ENCODE data around the gene CACNA1A. TPM values are rescaled to one million over a fixed set of nuclear protein-coding genes. Genes with fewer than 3 reads are reported as not detected.

The CACNA1A gene
- total RNA-seq, 1 donor, result 42.8 TPM

DNA sequence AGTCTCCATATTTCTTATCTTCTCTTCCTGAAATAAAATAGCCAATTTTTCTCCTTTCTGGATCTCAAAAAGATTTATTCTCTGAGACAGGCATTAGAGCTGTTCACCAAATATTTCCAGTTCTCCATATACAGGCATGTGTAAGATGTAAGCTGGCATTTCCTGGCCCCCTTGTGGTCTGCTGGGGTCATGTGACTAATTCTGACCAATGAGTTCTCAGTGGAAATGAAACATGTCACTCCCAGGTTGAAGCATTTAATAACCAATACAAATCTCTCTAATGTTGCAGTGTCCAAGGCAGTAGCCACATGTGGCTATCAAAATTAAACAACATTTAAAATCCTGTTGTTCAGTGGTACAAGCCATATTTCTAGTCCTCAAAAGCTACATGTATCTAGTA is 14.8 kb upstream of the CACNA1A start:
- TF ChIP-seq, protein P1, sequence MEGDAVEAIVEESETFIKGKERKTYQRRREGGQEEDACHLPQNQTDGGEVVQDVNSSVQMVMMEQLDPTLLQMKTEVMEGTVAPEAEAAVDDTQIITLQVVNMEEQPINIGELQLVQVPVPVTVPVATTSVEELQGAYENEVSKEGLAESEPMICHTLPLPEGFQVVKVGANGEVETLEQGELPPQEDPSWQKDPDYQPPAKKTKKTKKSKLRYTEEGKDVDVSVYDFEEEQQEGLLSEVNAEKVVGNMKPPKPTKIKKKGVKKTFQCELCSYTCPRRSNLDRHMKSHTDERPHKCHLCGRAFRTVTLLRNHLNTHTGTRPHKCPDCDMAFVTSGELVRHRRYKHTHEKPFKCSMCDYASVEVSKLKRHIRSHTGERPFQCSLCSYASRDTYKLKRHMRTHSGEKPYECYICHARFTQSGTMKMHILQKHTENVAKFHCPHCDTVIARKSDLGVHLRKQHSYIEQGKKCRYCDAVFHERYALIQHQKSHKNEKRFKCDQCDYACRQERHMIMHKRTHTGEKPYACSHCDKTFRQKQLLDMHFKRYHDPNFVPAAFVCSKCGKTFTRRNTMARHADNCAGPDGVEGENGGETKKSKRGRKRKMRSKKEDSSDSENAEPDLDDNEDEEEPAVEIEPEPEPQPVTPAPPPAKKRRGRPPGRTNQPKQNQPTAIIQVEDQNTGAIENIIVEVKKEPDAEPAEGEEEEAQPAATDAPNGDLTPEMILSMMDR (IDR thresholded peaks at IDR 0.05; ENCODE audit: insufficient read depth, low read length), result no peak
- H3K4me3 ChIP-seq (ENCODE audit: low read depth, low read length), result no peak overlapping the region
- no peak for DNase-seq (ENCODE audit: low read depth)

DNA sequence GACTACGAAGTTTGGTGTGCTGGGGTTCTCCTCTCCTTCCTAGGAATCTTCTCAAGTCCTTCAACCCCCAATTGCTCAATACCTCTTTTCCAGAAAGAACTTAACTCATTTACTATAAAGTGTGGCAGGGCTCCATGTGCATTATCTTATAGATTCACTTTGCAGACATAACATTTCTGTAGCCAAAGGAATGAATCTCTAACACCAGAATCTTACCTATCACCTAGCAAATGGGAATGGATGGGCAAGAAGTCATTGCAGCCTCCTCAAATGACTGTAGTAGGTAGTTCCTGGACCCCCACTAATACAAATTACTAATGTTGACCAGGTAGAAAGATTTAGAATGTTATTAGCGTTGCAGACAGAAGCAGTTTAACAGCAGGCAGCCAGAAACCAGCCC is 5.7 kb upstream of the CACNA1A start:
- TF ChIP-seq, protein P1 (IDR thresholded peaks at IDR 0.05; ENCODE audit: insufficient read depth, low read length), result no peak
- H3K4me3 ChIP-seq (ENCODE audit: low read depth, low read length), result no peak overlapping the region
- DNase-seq (ENCODE audit: low read depth), result no peak

DNA sequence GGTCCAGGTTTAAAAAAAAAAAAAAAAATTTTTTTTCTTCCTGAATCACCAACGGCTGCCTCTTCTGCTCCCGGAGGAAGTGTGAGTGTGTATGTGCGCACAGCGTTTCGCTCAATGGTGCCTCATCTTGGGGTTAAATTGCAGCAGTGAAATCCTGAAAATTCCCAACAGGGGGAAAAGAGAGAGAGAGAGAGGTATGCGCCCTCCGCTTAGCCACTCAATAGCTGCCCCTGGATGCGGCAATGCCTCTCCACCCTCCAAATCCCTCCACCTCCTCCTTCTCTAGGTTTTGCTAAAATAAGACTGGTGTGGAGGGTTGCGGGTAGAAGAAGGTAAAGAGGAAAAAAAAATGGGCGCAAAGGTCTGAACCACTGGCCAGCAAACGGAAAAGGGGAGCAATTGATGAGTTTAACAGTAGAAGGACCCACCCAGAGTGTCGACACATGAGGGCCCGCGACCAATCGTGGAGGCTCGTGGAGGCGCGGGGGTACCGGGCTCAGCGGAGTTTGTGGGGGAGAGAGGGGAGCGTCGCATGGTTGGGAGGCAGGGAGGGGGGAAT is 853 bp upstream of the CACNA1A start:
- DNase-seq (ENCODE audit: low read depth), result peak; percentile 40
- peak overlapping the region; percentile 41 for H3K4me3 ChIP-seq (ENCODE audit: low read depth, low read length)
- TF ChIP-seq, protein P1 (IDR thresholded peaks at IDR 0.05; ENCODE audit: insufficient read depth, low read length), result no peak

DNA sequence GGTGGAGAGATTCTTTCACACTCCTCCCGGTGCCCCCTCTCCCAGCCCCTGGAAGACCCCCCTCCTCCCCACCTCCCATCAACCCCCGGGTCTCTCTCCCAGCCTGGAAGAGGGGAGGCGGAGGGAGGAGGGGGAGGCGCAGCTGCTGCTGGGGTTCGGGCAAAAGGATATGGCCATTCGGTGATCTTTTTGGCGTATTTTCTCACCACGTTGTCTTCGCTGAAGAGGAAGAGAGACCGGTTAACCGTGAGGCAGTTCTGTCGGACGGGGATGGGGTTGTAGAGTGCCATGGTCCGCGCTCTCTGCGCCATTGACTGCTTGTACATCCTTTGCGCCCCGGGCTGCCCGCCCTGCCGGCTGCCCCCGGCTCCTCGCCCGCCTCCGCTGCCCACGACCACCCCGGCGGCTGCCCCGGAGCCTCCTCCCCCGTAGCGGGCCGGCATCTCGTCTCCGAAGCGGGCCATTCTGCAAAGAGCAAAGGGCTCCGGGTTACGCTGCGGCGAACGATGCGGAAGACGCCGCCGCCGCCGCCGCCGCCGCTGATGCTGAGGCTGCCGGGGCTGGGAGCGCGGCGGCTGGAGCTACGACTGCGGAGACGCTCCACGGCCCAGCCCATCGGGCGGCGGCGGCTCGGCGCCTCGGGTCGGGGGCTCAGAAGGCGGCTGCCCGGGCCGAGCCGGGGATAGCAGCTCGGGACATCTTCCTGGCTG is 363 bp downstream of the CACNA1A start:
- H3K4me3 ChIP-seq (ENCODE audit: low read depth, low read length), result peak overlapping the region; percentile 62
- TF ChIP-seq, protein P1 (IDR thresholded peaks at IDR 0.05; ENCODE audit: insufficient read depth, low read length), result no peak
- DNase-seq (ENCODE audit: low read depth), result peak; percentile 6

DNA sequence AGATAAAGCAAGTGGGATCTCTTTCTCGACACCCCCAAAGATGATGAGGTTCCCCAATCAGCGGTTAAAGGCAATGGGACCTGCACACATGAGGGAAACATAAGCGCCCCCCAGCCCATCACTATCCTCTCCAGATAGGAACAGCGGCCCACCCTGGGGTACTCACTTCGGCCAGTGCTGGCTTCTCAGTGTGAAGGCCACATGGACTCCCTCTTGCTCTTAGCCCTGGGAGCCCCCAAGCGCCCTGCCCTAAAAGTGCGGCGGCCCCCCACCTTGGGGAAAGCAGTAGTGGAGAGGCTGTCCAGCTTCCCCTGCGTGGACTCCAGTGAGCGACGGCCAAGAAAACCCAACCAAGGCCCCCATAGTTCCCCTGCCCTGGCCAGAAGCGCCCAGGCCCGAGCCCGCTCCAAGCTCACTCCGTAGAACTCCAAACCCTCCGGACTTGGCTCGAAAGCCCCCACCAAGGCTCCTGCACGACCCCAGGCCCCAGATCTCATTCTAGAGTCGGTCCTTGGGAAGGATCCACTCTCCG is 1.0 kb downstream of the CACNA1A start:
- DNase-seq (ENCODE audit: low read depth), result no peak
- TF ChIP-seq, protein P1 (IDR thresholded peaks at IDR 0.05; ENCODE audit: insufficient read depth, low read length), result no peak
- peak overlapping the region; percentile 62 for H3K4me3 ChIP-seq (ENCODE audit: low read depth, low read length)

DNA sequence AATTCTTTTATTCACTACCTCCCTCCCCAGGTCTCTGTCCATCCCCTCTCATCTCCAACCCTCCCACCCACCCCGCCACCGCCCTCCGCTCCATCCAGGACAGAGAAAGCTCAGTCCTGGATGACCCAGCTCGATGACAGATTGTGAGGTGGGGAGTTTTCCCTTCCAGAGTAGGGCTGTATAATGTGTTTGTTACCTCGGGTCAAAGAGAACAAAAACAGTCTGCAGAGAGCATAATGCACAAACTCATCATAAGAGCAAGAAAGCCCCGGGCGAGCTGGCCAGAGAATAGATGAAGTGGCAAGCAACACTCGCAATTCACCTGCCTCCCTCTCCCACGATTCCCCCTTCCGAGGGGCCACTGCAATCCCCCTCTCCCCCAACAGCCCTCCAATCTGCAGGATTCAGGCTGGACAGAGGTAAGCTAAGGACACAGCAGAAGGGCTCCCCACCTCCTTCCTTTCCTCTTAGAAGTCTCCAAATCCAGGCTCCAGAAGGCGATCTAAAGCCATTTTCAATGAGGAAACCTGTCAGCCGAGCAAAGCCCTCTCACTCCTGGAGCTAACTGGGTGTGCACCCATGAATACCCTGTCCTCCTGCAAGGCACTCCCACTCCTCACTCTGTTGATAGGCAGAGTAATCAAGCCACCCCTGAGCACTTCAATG is 2.6 kb downstream of the CACNA1A start:
- H3K4me3 ChIP-seq (ENCODE audit: low read depth, low read length), result no peak overlapping the region
- DNase-seq (ENCODE audit: low read depth), result no peak
- TF ChIP-seq, protein P1 (IDR thresholded peaks at IDR 0.05; ENCODE audit: insufficient read depth, low read length), result no peak

All from fibroblast of the aortic adventitia (primary cell).